Fibroblast of lung (primary cell): Measurements from ENCODE around the gene ZNF543.

ENCODE experiments used
- EZH2 ChIP-seq: IDR thresholded peaks from 2 replicates; pipeline ENCODE4 v1.5.1; 2012; ENCODE audit warnings: low read length, control low read depth, mild to moderate bottlenecking; ENCODE audit errors: missing control alignments
- TF ChIP-seq, protein P1 (sequence below), 2 donors: IDR thresholded peaks in 1 of 2; conservative IDR thresholded peaks in 1 of 2; 1 replicate in 1 of 2; 2 replicates in 1 of 2; pipeline ENCODE4 v1.5.1; 2011 to 2012; ENCODE audit warnings: low read length in 2 of 2, control low read depth in 1 of 2, inconsistent platforms in 1 of 2, low read depth in 1 of 2, mild to moderate bottlenecking in 1 of 2

DNA sequence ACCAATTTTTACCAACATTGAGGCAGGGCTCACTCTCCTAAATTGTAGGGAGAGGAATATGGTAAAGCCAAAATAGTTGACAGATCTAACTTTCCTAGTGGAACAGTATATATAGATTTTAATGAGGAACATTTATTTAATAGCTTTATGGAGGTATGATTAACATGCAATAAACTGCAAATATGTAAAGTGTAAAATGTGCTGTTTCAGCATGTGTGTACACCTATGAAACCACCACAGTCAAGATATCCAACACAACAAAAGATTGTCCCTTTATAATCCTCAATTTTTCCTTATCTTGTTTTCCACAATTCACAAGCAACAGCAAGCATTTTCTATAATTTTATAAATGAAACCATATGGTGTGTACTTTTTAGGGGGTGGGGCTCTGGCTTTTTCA, 39.0 kb downstream of the ZNF543 start:
- TF ChIP-seq, protein P1, sequence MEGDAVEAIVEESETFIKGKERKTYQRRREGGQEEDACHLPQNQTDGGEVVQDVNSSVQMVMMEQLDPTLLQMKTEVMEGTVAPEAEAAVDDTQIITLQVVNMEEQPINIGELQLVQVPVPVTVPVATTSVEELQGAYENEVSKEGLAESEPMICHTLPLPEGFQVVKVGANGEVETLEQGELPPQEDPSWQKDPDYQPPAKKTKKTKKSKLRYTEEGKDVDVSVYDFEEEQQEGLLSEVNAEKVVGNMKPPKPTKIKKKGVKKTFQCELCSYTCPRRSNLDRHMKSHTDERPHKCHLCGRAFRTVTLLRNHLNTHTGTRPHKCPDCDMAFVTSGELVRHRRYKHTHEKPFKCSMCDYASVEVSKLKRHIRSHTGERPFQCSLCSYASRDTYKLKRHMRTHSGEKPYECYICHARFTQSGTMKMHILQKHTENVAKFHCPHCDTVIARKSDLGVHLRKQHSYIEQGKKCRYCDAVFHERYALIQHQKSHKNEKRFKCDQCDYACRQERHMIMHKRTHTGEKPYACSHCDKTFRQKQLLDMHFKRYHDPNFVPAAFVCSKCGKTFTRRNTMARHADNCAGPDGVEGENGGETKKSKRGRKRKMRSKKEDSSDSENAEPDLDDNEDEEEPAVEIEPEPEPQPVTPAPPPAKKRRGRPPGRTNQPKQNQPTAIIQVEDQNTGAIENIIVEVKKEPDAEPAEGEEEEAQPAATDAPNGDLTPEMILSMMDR (conservative IDR thresholded peaks at IDR 0.05 in 1 of 2, IDR thresholded peaks at IDR 0.05 in 1 of 2; ENCODE audit: low read depth in 1 of 2, low read length in 2 of 2) = no peak
- no peak for TF ChIP-seq EZH2
